ENCODE measurements around the gene VAPB. TPM values are rescaled to one million over a fixed set of nuclear protein-coding genes. Genes with fewer than 3 reads are reported as not detected.

The VAPB gene
- polyA plus RNA-seq, 3 donors = 8.5 to 14.3 (median 10.1) TPM

GRCh38 chr20:58486207-58486606, 97.2 kb downstream of the VAPB start:
- Histone ChIP-seq H2AFZ (ENCODE audit: insufficient read depth, low read depth, low read length, poor library complexity, severe bottlenecking) (no peak overlapping the region), H3K4me1 (ENCODE audit: control insufficient read depth in 1 of 2, insufficient read depth in 2 of 2, low read length in 2 of 2) (no peaks in the 10 kb centered on the region), H3K9me3 (replicated peaks in 1 of 2; ENCODE audit: control insufficient read depth in 1 of 2, insufficient read depth in 1 of 2, low read length in 2 of 2) (peaks cover 12 to 18% of the 10 kb centered on the region in 2 donors), H3K4me3 (replicated peaks in 1 of 3; ENCODE audit: low read depth in 2 of 3, low read length in 3 of 3) (no peak overlapping the region), H3K79me2 (ENCODE audit: insufficient read depth, low read length) (no peaks in the 10 kb centered on the region), H3K4me2 (replicated peaks; ENCODE audit: extremely low read depth, low read length, poor library complexity, severe bottlenecking) (no peak overlapping the region), H3K27ac (ENCODE audit: low read depth in 1 of 2, low read length in 2 of 2) (no peak overlapping the region), H4K20me1 (ENCODE audit: insufficient read depth, low read length) (no peaks in the 10 kb centered on the region), H3K9ac (ENCODE audit: insufficient read depth, low read length, poor library complexity, severe bottlenecking) (no peak overlapping the region), H3K36me3 (replicated peaks in 1 of 2; ENCODE audit: control insufficient read depth in 1 of 2, insufficient read depth in 2 of 2, low read length in 2 of 2) (no peaks in the 10 kb centered on the region), H3K27me3 (ENCODE audit: control insufficient read depth in 2 of 2, insufficient read depth in 2 of 2, low read length in 2 of 2) (peaks cover 0 to 7% of the 10 kb centered on the region in 2 donors)
- no peaks in the 10 kb centered on the region for H3K36me3 Mint-ChIP-seq
- DNase-seq = no peak
- no peak overlapping the region for H3K4me3 Mint-ChIP-seq
- TF ChIP-seq, protein P1, sequence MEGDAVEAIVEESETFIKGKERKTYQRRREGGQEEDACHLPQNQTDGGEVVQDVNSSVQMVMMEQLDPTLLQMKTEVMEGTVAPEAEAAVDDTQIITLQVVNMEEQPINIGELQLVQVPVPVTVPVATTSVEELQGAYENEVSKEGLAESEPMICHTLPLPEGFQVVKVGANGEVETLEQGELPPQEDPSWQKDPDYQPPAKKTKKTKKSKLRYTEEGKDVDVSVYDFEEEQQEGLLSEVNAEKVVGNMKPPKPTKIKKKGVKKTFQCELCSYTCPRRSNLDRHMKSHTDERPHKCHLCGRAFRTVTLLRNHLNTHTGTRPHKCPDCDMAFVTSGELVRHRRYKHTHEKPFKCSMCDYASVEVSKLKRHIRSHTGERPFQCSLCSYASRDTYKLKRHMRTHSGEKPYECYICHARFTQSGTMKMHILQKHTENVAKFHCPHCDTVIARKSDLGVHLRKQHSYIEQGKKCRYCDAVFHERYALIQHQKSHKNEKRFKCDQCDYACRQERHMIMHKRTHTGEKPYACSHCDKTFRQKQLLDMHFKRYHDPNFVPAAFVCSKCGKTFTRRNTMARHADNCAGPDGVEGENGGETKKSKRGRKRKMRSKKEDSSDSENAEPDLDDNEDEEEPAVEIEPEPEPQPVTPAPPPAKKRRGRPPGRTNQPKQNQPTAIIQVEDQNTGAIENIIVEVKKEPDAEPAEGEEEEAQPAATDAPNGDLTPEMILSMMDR (IDR thresholded peaks at IDR 0.05) = no peak
- peaks cover 9 to 18% (median 9%) of the 10 kb centered on the region in 3 donors for H3K27me3 Mint-ChIP-seq (ENCODE audit: low read depth in 3 of 3)
- intact Hi-C loops (cut with micrococcal nuclease) = no loop called here
- H3K9me3 Mint-ChIP-seq = peaks cover 10 to 34% (median 27%) of the 10 kb centered on the region in 7 donors
- no peak overlapping the region for H3K27ac Mint-ChIP-seq
- H3K4me1 Mint-ChIP-seq = no peaks in the 10 kb centered on the region
- WGBS (ENCODE audit: insufficient coverage) = 60% methylated on average over 1 of the region's 1 CpG

GRCh38 chr20:58492074-58492718, 103.2 kb downstream of the VAPB start:
- Mint-ChIP-seq H3K27me3 (ENCODE audit: low read depth in 3 of 3) (peaks cover 5 to 9% (median 6%) of the 10 kb centered on the region in 3 donors), H3K36me3 (no peaks in the 10 kb centered on the region), H3K27ac (no peak overlapping the region), H3K9me3 (peaks cover 5 to 15% (median 9%) of the 10 kb centered on the region in 7 donors), H3K4me1 (no peaks in the 10 kb centered on the region), H3K4me3 (no peak overlapping the region)
- H3K9me3 ChIP-seq (replicated peaks in 1 of 2; ENCODE audit: control insufficient read depth in 1 of 2, insufficient read depth in 1 of 2, low read length in 2 of 2) = peaks cover 4 to 8% of the 10 kb centered on the region in 2 donors
- no peak overlapping the region for H3K4me3 ChIP-seq (replicated peaks in 1 of 3; ENCODE audit: low read depth in 2 of 3, low read length in 3 of 3)
- H3K27me3 ChIP-seq (ENCODE audit: control insufficient read depth in 2 of 2, insufficient read depth in 2 of 2, low read length in 2 of 2) = peaks cover 0 to 2% of the 10 kb centered on the region in 2 donors
- no peak overlapping the region for H3K4me2 ChIP-seq (replicated peaks; ENCODE audit: extremely low read depth, low read length, poor library complexity, severe bottlenecking)
- no peaks in the 10 kb centered on the region for H3K4me1 ChIP-seq (ENCODE audit: control insufficient read depth in 1 of 2, insufficient read depth in 2 of 2, low read length in 2 of 2)
- no peak overlapping the region for H3K9ac ChIP-seq (ENCODE audit: insufficient read depth, low read length, poor library complexity, severe bottlenecking)
- H3K36me3 ChIP-seq (replicated peaks in 1 of 2; ENCODE audit: control insufficient read depth in 1 of 2, insufficient read depth in 2 of 2, low read length in 2 of 2) = no peaks in the 10 kb centered on the region
- H2AFZ ChIP-seq (ENCODE audit: insufficient read depth, low read depth, low read length, poor library complexity, severe bottlenecking) = no peak overlapping the region
- WGBS (ENCODE audit: insufficient coverage) = 74% methylated on average over 6 of the region's 7 CpGs
- no peaks in the 10 kb centered on the region for H3K79me2 ChIP-seq (ENCODE audit: insufficient read depth, low read length)
- no peak for DNase-seq
- TF ChIP-seq, protein P1 (IDR thresholded peaks at IDR 0.05) = no peak
- no peaks in the 10 kb centered on the region for H4K20me1 ChIP-seq (ENCODE audit: insufficient read depth, low read length)
- intact Hi-C loops (cut with micrococcal nuclease) = no loop called here
- H3K27ac ChIP-seq (ENCODE audit: low read depth in 1 of 2, low read length in 2 of 2) = no peak overlapping the region

All from CD14-positive monocyte (primary cell).